Measurements from ENCODE around the gene RIT2.

RIT2 gene

GRCh38 chr18:42922363-42922762 is 193.1 kb downstream of the RIT2 start:
- peak; percentile 5 for DNase-seq

- DNase-seq: no peak
Measured at GRCh38 chr18:42921226-42921737, 194.2 kb downstream of the RIT2 start.

GRCh38 chr18:42920621-42921020 is 194.9 kb downstream of the RIT2 start:
- no peak for DNase-seq

- no peak for DNase-seq
Measured at GRCh38 chr18:42915299-42915698, 200.2 kb downstream of the RIT2 start.

- DNase-seq: no peak
Measured at GRCh38 chr18:42914476-42914875, 201.0 kb downstream of the RIT2 start.

GRCh38 chr18:42909095-42909494 is 206.4 kb downstream of the RIT2 start:
- no peak for DNase-seq

- DNase-seq: no peak
Measured at GRCh38 chr18:42906761-42907160, 208.7 kb downstream of the RIT2 start.

- DNase-seq: no peak
Measured at GRCh38 chr18:42901161-42901560, 214.3 kb downstream of the RIT2 start.

- no peak for DNase-seq
Measured at GRCh38 chr18:42893977-42894376, 221.5 kb downstream of the RIT2 start.

- no peak for DNase-seq
Measured at GRCh38 chr18:42892181-42892580, 223.3 kb downstream of the RIT2 start.

- no peak for DNase-seq
Measured at GRCh38 chr18:42891705-42892104, 223.8 kb downstream of the RIT2 start.

- no peak for DNase-seq
Measured at GRCh38 chr18:42883169-42883568, 232.3 kb downstream of the RIT2 start.

GRCh38 chr18:42882122-42882521 is 233.4 kb downstream of the RIT2 start:
- no peak for DNase-seq

GRCh38 chr18:42872838-42873237 is 242.6 kb downstream of the RIT2 start:
- no peak for DNase-seq

GRCh38 chr18:42864876-42865275 is 250.6 kb downstream of the RIT2 start:
- DNase-seq: peak; percentile 47

GRCh38 chr18:42861271-42861670 is 254.2 kb downstream of the RIT2 start:
- no peak for DNase-seq

GRCh38 chr18:42860548-42860947 is 254.9 kb downstream of the RIT2 start:
- DNase-seq: no peak

GRCh38 chr18:42860011-42860410 is 255.5 kb downstream of the RIT2 start:
- DNase-seq: peak; percentile 46

GRCh38 chr18:42854558-42854957 is 260.9 kb downstream of the RIT2 start:
- no peak for DNase-seq

- DNase-seq: no peak
Measured at GRCh38 chr18:42850174-42851083, 265.1 kb downstream of the RIT2 start.

- no peak for DNase-seq
Measured at GRCh38 chr18:42839408-42839807, 276.1 kb downstream of the RIT2 start.

- no peak for DNase-seq
Measured at GRCh38 chr18:42838546-42839145, 276.8 kb downstream of the RIT2 start.

- no peak for DNase-seq
Measured at GRCh38 chr18:42830936-42831335, 284.5 kb downstream of the RIT2 start.

- DNase-seq: no peak
Measured at GRCh38 chr18:42828881-42829280, 286.6 kb downstream of the RIT2 start.
